Dendritic cell treated with granulocyte-macrophage colony-stimulating factor and Interleukin-4, amounts not matched to agents 40 ng/mL and 50 ng/mL, for 4 days (primary cell): ENCODE measurements around the gene TRAPPC14.
"Not testable (repeated sequence)": the region's sequence is repeated elsewhere in the genome, so short reads cannot be mapped to it uniquely, and the experiment has no call there.

Experiments used
- H3K27ac Mint-ChIP-seq: one replicate; pipeline ENCODE4 v1.8.0; 2022; ENCODE audit warnings: mild to moderate bottlenecking, mixed read lengths
- H3K27me3 Mint-ChIP-seq: one replicate; pipeline ENCODE4 v1.8.0; 2022; ENCODE audit warnings: mild to moderate bottlenecking, mixed read lengths
- H3K36me3 Mint-ChIP-seq: one replicate; pipeline ENCODE4 v1.8.0; 2022; ENCODE audit warnings: low read depth, mixed read lengths
- H3K4me1 Mint-ChIP-seq: one replicate; pipeline ENCODE4 v1.8.0; 2022; ENCODE audit warnings: low read depth, mixed read lengths
- H3K4me3 Mint-ChIP-seq: one replicate; pipeline ENCODE4 v1.8.0; 2022; ENCODE audit warnings: mild to moderate bottlenecking, moderate library complexity, mixed read lengths
- H3K9me3 Mint-ChIP-seq: one replicate; pipeline ENCODE4 v1.8.0; 2022; ENCODE audit warnings: mixed read lengths
- intact Hi-C: fragments of 100-400 bp; cut with micrococcal nuclease; formaldehyde crosslinking; loops from one replicate; pipeline ENCODE4 v1.15.0; 2022

TRAPPC14 gene

DNA sequence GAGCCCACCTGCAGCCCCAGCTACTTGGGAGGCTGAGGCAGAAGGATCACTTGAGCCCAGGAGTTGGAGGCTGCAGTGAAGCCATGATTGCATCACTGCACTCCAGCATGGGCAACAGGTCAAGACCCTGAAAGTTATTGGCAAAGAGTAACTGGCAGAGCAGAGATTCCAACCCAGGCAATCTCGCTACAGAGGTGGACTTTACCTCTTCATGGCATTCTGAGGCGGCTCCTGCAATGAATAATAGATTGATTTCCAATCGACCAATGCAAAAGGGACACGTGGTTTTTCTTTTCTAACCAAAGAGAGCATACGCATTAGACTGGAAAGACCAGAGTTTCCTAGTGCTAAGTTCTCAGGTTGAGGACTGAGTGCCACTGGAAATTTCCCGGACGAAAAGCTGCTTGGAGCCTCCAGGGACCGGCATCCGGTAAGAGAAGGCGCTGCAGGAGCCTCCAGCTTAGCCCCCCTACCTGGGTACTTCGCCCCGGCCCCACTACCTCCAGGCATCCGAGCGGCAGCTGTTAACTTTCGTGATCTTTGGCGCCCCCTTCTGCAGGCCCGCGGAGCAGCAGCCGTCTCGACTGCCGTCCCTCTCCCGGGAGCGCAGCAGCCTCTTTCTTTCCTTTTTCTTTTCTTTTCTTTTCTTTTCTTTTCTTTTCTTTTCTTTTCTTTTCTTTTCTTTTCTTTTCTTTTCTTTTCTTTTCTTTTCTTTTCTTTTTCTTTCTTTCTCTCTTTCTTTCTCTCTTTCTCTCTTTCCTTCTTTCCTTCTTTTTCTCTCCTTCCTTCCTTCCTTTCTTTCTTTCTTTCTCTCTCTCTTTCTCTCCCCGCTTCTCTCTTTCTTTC lies 27.7 kb downstream of the TRAPPC14 start:
- intact Hi-C loops = no loop called here
- Mint-ChIP-seq H3K9me3 (no peaks in the 10 kb centered on the region), H3K36me3 (peaks cover 11% of the 10 kb centered on the region), H3K4me1 (peaks cover 27% of the 10 kb centered on the region), H3K27ac (no peak overlapping the region), H3K27me3 (peaks cover 28% of the 10 kb centered on the region), H3K4me3 (no peak overlapping the region)

DNA sequence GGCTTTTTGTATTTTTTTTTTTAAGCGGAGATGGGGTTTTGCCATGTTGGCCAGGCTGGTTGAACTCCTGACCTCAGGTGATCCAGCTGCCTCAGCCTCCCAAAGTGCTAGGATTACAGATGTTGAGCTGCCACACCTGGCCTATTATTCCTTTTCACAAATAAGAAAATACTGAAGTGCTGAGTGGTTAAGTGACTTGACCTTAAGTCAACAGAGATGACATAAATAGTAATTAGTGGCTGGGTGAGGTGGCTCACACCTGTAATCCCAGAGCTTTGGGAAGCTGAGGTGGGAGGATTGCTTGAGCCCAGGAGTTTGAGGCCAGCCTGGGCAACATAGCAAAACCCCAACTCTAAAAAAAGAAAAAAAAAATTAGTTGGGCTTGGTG lies 28.3 kb downstream of the TRAPPC14 start:
- Mint-ChIP-seq H3K36me3 (peaks cover 11% of the 10 kb centered on the region), H3K27me3 (peaks cover 23% of the 10 kb centered on the region), H3K4me1 (peaks cover 34% of the 10 kb centered on the region)
- H3K4me3 Mint-ChIP-seq, H3K27ac Mint-ChIP-seq, H3K9me3 Mint-ChIP-seq, intact Hi-C loops: not testable (repeated sequence)

DNA sequence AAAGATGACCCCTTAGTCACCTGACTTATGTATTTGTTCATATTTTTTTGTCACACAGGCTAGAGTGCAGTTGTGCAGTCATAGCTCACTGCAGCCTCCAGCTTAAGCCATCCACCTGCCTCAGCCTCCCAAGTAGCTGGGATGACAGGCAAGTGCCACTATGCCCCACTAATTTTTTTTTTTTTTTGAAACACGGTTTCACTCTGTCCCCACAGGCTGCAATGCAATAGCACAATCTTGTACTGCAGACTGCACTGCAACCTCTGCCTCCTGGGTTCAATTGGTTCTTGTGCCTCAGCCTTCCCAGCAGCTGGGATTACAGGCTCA lies 29.9 kb downstream of the TRAPPC14 start:
- Mint-ChIP-seq H3K27me3 (peaks cover 19% of the 10 kb centered on the region), H3K36me3 (peaks cover 11% of the 10 kb centered on the region), H3K4me3 (no peak overlapping the region), H3K9me3 (no peaks in the 10 kb centered on the region), H3K27ac (peak overlapping the region; percentile 99), H3K4me1 (peaks cover 45% of the 10 kb centered on the region)
- intact Hi-C loops = no loop called here

DNA sequence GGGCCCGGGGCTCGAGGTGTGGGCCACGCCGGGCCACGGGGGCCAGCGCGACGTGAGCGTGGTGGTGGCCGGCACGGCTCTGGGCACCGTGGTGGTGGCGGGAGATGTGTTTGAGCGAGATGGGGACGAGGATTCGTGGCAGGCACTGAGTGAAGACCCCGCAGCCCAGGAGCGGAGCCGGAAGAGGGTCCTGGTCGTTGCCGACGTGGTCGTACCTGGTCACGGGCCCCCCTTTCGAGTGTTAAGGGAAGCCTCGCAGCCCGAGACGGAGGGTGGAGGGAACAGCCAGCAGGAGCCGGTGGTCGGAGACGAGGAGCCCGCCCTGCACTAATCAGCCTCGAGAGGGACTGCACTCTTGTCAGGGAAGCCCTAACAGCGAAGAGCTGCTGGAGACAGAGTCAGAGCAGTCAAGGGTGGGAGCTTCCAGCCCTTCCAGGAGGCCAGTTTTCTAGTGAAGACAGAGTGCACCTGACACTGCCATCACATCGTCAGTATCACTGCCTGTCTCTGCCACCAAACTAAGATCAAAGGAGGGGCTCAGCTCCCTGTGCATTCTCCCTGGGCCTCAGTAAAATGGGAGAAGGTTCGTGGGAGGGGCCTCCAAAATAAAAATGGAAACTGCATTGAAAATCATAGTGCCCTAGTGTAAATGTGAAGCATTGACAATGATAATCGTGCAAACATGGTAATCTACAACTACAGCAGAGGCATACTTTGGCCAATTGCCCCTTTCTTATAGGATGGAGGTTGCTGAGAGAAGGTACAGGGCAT lies 30.5 kb downstream of the TRAPPC14 start:
- H3K4me1 Mint-ChIP-seq = peaks cover 45% of the 10 kb centered on the region
- H3K27ac Mint-ChIP-seq = peak overlapping the region; percentile 99
- no peaks in the 10 kb centered on the region for H3K9me3 Mint-ChIP-seq
- H3K27me3 Mint-ChIP-seq = peaks cover 19% of the 10 kb centered on the region
- H3K4me3 Mint-ChIP-seq = peak overlapping the region; percentile 98
- intact Hi-C loops = loop anchor here (1.0 to 2.0 kb wide), 3 partner anchors 9 to 47 kb away; partner anchors contain the start of genes AP4M1, CNPY4, MCM7 and TAF6
- H3K36me3 Mint-ChIP-seq = peaks cover 13% of the 10 kb centered on the region

DNA sequence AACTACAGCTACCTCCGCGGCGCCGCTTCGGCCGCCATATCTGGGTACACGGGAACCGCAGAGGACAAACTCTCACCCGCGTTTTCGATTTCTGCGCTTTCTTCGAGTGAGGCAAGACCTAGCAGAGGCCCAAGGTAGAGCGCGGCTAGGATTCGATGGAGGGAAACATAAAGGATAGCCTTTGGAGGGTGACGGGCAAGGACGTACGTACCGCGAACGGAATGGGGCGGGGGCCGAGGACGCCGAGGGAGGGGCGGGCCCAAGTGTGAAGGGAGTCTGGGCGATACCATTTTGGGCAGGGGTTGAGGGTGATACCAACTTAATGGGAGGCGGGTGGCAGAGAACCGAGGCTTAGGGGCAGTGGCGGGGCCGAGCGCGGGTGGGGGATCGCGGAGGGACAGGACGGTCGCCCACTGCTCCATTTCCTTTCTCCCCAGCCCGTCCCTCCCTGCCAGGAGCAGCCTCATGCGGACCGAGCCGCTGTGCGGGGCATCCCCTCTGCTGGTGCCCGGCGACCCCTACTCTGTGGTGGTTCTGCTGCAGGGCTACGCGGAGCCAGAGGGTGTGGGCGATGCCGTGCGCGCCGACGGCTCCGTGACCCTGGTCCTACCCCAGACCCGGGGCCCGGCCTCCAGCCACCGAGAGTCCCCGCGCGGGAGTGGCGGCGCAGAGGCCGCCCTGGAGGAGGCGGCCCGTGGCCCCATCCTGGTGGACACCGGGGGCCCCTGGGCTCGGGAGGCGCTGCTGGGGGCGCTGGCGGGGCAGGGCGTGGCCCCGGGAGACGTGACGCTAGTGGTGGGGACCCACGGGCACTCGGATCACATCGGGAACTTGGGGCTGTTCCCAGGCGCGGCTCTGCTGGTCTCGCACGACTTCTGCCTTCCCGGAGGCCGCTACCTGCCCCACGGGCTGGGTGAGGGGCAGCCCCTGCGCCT lies 31.3 kb downstream of the TRAPPC14 start, which contains the start of gene MBLAC1:
MBLAC1 (plus strand) TSS at position 37 of the 935 bp plus-strand sequence; CDS start at position 466, 429 bp downstream.
- Mint-ChIP-seq H3K27ac (peak within 1 kb of the TSS; percentile 99), H3K9me3 (no peaks in the 10 kb centered on the region), H3K36me3 (peaks cover 20% of the 10 kb centered on the region), H3K4me3 (peak within 1 kb of the TSS; percentile 98), H3K4me1 (peaks cover 48% of the 10 kb centered on the region), H3K27me3 (peaks cover 17% of the 10 kb centered on the region)
- intact Hi-C loops = loop anchor here (1.0 to 2.0 kb wide), 3 partner anchors 8 to 46 kb away; partner anchors contain the start of genes AP4M1, CNPY4, MCM7 and TAF6

DNA sequence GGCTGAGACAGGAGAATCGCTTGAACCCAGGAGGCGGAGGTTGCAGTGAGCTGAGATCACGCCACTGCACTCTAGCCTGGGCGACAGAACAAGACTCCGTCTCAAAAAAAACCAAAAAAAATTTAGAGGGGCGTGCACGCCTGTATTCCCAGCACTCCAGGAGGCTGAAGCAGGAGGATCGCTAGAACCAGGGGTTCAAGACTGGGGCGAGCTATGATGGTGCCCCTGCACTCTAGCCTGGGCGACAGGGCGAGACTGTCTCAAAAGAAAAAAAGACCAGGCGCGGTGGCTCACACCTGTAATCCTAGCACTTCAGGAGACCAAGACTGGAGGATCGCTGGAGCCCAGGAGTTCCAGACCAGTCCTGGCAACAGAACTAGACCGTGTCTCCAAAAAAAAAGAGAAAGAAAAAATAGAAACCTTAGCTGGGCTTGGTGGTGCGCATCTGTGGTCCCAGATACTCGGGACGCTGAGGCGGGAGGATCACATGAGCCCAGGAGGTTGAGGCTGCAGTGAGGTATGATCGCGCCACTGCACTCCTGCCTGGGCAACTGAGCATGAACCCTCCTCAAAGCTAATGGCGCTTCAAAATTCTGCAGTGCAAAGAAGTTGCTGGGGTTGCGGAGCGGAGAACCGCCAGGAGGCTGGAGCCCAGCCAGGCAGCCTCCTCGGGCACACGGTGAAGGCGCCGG lies 32.1 kb downstream of the TRAPPC14 start:
- H3K36me3 Mint-ChIP-seq = peaks cover 20% of the 10 kb centered on the region
- peak overlapping the region; percentile 98 for H3K4me3 Mint-ChIP-seq
- no peaks in the 10 kb centered on the region for H3K9me3 Mint-ChIP-seq
- peaks cover 49% of the 10 kb centered on the region for H3K4me1 Mint-ChIP-seq
- H3K27ac Mint-ChIP-seq = peak overlapping the region; percentile 99
- intact Hi-C loops = loop anchor here (2.0 kb wide), 2 partner anchors 26 to 46 kb away; partner anchors contain the start of genes AP4M1, MCM7 and ZNF3
- peaks cover 16% of the 10 kb centered on the region for H3K27me3 Mint-ChIP-seq

DNA sequence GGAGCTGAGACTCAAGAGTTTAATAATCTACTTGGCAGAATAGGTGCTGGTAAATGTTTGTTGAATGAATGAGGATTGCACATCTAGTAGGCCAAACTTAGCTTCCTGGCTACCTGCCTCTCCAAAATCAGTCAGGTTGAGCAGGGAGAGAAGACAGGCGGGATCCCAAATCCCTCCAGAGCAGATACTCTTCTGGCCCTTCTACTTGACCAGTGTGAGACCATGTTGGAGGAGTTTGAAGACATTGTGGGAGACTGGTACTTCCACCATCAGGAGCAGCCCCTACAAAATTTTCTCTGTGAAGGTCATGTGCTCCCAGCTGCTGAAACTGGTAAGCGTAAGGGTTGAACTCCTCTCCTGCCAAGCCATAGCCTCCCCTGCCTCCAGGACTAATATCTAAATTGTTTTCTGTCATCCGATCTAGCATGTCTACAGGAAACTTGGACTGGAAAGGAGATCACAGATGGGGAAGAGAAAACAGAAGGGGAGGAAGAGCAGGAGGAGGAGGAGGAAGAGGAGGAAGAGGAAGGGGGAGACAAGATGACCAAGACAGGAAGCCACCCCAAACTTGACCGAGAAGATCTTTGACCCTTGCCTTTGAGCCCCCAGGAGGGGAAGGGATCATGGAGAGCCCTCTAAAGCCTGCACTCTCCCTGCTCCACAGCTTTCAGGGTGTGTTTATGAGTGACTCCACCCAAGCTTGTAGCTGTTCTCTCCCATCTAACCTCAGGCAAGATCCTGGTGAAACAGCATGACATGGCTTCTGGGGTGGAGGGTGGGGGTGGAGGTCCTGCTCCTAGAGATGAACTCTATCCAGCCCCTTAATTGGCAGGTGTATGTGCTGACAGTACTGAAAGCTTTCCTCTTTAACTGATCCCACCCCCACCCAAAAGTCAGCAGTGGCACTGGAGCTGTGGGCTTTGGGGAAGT lies 34.0 kb downstream of the TRAPPC14 start:
- H3K36me3 Mint-ChIP-seq = peaks cover 22% of the 10 kb centered on the region
- intact Hi-C loops = no loop called here
- H3K4me3 Mint-ChIP-seq = peak overlapping the region; percentile 5
- H3K9me3 Mint-ChIP-seq = no peaks in the 10 kb centered on the region
- peaks cover 10% of the 10 kb centered on the region for H3K27me3 Mint-ChIP-seq
- peaks cover 54% of the 10 kb centered on the region for H3K4me1 Mint-ChIP-seq
- H3K27ac Mint-ChIP-seq = peak overlapping the region; percentile 99

DNA sequence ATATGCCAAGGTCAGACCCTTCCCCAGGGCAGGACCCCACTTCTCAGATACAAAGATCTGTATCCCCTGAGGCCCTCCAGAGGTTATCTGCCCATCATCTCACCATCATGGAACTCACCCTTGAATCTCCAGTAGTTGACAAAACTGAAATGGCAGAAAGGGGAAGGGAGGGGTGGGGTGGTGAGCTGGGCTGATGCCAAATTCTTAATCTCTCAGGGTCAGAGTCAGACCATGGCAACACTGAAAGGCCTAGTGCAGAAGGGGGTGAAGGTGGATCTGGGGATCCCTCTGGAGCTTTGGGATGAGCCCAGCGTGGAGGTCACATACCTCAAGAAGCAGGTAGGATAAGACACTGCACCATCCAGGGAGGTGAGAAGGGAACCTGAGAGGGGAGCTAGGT lies 36.0 kb downstream of the TRAPPC14 start:
- H3K4me1 Mint-ChIP-seq = peaks cover 64% of the 10 kb centered on the region
- no peak overlapping the region for H3K4me3 Mint-ChIP-seq
- peaks cover 33% of the 10 kb centered on the region for H3K36me3 Mint-ChIP-seq

DNA sequence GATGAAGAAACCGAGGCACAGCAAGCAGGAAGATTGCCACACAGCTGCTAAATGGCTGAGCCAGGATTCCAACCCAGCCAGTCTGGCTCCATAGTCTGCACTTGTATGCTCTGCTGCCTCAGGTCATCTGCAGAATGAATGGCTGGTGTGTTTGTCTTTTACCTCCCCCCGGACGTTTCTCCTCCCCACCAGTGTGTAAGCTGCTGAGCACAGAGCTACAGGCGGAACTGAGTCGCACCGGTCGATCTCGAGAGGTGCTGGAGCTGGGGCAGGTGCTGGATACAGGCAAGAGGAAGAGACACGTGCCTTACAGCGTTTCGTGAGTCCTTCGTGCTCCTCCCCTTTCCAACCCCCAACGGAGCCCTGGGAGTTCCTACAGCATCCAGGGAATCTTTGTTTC lies 36.5 kb downstream of the TRAPPC14 start:
- intact Hi-C loops = no loop called here
- Mint-ChIP-seq H3K4me3 (no peak overlapping the region), H3K27ac (peak overlapping the region; percentile 35), H3K36me3 (peaks cover 31% of the 10 kb centered on the region), H3K9me3 (no peaks in the 10 kb centered on the region), H3K4me1 (peaks cover 64% of the 10 kb centered on the region), H3K27me3 (no peaks in the 10 kb centered on the region)

More for the DNA sequence above, 36.0 kb downstream of the TRAPPC14 start:
- H3K27ac Mint-ChIP-seq = peak overlapping the region; percentile 35
- intact Hi-C loops = no loop called here
- H3K27me3 Mint-ChIP-seq = no peaks in the 10 kb centered on the region
- H3K9me3 Mint-ChIP-seq = no peaks in the 10 kb centered on the region

DNA sequence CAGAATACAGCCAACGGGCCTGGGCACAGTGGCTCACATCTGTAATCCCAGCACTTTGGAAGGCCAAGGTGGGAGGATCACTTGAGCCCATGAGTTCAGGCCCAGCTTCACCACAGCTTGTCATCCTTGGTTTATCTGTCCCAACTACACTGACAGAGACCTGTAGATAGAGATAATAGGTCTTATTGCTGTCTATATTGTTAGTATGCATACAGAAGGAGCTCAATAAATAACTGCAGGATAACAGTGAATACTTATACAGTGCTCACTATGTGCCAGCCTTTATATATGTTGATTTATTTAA lies 37.8 kb downstream of the TRAPPC14 start:
- peak overlapping the region; percentile 97 for H3K27ac Mint-ChIP-seq

DNA sequence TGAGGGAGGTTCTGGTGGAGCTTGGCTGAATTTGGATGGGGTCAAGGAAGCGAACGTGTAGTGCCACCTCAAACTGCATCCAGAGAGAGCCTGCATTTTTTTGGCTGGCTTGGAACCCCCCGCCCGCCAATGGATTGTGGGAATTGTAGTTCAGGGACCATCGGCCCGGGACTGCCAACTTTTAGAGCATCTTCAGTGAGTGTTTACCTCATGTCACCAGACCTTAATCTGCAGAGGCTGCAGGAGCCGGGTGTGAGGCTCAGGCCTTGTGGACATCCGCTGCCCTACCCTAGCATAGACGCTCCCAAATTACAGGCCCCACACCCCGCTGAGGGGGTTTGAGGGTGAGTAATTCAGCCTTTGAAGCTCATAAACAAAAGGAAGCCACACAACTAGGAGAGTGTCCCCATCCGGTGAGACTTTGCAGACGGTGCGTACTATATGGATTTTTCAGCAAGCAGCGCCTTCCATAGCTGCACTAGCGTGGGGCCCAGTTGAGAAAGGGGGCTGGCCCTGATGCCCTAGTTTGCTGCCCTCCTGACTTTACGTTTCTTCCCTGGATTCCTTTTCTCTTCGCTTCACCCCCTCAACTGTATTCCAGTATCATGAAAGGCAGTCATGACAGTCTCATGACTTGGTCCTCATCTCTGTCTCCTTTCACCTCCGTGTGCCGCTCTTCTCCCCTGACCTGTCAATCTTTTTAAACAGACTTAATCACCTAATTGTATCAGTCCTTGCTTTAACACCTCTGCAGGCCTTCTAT lies 38.4 kb downstream of the TRAPPC14 start:
- intact Hi-C loops = loop anchor here (1.0 to 2.0 kb wide), 2 partner anchors 7 to 19 kb away; partner anchors contain the start of genes AP4M1 and MCM7
- Mint-ChIP-seq H3K27ac (peak overlapping the region; percentile 97), H3K9me3 (no peaks in the 10 kb centered on the region), H3K27me3 (no peaks in the 10 kb centered on the region), H3K4me1 (peaks cover 55% of the 10 kb centered on the region), H3K4me3 (peak overlapping the region; percentile 100), H3K36me3 (peaks cover 27% of the 10 kb centered on the region)

More for the DNA sequence above, 37.8 kb downstream of the TRAPPC14 start:
- Mint-ChIP-seq H3K9me3 (no peaks in the 10 kb centered on the region), H3K27me3 (no peaks in the 10 kb centered on the region), H3K4me1 (peaks cover 60% of the 10 kb centered on the region), H3K4me3 (peak overlapping the region; percentile 100), H3K36me3 (peaks cover 22% of the 10 kb centered on the region)
- intact Hi-C loops = no loop called here
